Fibroblast of skin of right biceps (primary cell): ENCODE measurements around the gene EGFL8.
A peak's percentile ranks its signal among the peaks of the same experiment; 100 is the strongest.

ENCODE experiments used
- DNase-seq: peaks from one replicate; pipeline ENCODE4 v3.0.0-alpha.2; 2013

Gene EGFL8

DNA sequence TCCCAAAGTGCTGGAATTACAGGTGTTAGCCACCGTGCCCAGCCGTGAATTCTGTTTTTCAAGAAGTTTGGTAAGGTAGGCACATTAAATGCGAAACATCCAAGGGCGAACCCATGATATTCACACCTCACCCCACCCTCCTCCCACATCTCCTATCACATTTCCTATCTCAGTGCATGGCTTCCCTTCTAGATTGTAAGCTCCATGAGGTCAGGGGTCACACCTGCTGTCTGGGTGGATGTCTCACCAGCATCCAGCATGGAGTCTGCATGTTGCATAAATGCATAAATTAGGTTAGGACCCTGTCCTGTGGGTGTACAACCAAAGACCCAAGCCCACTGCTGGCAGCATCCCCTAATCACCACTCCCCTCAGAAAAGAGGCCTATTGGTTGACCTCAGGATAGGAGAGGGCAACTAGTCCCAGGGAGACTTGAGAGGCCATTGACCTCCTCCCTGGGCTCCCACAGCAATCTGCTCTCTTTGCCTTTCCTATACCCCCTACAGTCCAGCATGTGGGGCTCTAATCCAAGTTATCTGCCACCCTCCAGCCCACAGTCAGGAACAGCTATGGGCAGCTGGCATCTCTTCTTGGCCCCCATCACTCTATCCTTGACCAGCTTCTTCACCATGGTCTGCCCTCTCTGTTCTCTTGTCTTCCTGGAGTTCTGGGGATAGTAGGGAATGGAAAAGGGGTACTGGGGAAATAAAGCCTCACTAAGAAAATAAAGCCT, 16.8 kb upstream of the EGFL8 start:
- DNase-seq: no peak

DNA sequence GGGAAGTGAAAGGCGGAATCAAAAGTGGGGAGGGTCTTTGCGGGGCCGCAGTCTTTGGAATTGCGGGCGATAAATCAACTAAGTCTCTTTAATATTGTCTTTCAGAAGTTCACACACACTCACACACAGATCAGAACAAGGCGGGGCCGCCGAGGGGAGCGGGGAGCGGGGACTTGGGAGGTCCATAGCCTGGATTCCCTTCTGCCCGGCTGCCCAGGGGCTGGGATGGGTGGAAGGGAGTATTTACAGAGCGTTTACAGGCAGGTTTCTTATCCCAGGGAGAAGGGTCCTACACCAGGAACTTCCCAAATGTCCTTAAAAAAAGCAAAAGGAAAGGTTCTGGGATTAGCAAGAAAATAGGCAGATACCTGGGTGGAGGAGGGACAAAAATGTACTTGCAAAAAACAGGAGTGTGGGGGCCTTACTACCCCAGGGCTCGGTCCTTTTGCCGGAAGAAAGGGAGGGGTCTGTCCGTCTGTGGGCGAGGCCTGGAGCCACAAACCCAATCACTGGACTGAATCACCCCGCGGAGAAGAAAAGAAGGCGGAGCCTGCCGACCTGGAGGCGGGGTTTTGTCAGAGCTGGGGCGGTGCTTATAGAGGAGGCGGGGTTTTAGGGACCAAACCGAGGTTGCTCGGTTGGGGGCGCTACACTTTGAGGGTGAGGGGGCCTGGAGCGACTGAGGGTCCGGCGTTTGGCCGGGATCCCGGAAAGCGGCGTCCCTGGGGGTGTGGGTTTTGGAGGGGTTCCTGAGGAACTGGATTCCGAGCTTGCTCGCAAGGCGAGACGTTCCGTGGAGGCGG, 15.9 kb upstream of the EGFL8 start:
- DNase-seq: peak; percentile 40

DNA sequence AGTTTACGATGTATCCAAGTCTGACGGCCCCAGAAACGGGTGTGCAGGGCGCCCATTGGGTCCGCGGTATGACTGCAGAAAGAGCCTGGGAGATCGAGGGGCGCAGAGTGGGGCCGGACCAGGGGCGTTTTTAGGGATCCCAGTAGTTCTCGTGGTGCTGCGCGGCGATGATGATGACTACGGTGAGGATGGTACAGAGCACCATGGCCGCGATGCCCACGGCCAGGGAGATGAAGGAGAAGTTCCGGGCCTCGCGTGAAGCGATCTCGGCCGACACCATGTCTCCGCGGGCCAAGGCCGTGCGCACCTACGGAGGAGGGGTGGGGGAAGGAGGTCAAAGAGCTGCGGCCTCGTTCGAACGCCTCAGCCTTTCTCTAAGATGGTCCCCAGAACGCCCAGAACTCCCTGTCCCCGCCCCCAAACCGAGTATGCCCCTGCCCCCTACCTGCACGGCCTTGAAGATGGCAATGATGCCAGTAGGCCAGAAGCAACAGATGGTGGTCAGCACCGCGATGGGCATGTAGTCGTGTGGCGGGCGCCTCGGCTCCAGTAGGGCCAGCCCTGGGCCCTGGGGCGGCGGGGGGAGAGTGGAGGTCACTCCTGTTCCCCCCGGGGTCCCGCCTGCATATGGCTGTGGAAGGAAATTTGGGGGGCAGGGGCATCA, 15.2 kb upstream of the EGFL8 start:
- DNase-seq: no peak

DNA sequence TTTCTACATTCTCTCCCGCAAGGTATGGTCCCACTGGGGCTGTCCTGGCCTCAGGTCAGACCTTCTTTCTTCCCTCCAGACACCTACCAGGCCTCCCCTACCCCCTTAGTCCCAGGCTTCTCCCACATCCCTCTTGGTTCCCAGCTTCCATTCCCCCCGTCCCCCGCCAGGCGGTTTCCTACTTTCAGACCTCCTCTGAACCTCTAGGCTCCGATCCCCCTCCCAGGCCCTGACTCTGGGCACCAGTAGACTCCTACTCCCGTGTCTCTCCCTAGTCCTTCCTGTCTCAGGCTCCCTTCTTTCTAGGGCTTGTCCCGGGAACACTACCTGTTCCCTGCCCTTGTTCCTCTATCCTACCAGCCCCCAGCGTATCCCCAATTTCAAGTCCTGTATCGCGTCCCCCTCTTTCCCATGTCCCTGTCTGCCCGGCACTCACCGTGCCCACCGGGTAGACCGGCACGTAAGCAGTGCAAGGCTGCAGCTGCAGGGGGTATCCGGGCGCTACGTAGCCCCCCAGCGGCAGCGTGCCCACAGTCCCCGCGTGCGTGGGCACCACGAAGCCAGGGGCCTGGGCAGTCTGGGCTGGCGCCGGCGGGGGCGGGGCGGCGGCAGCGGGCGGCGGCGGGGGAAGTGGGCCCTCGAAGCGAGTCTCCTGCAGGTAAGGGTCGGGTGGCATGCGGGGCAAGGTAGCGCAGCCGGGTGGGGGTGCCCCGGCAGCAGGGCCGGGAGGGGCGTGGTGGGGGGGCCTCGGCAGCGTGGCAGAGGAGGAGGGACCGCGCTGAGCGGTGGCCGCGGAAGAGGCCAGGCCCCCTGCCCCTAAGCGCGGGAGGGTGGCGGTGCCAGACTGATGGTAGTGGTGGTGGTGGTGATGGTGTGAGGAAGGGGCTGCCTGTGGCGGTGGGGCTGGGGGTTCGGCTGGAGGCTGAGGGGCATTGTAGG, 14.2 kb upstream of the EGFL8 start:
- no peak for DNase-seq

DNA sequence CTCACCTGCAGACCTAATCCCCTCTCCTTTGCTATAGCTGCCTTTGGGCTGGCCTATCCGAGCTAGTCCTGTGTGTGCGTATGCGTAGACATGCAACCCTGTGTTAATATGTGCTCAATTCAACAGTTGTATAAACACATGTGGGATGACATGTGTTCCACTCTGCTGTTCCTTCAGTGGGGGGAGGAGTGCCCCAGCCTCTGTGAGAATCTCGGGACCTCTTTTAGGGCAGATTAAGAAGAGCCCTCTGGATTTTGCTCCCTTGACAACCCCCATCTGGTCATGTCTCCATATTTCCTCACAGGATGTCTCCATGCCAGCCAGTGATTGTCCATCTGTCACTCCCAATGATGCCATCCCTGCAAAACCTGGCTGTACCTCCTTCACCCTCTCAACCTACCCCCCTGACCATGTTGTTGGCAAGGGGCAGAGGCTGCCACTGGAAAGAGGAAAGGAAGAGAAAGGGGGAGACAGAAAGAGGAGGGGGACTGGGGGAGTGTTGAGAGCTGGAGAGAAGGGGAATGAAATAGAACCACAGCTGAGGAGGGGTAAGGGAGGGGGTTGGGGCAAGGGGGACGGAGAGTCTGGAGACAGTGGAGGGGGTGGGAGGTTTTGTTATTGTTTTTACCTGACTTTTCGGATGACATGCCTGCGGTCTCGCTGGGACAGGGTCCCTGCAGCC, 13.1 kb upstream of the EGFL8 start:
- no peak for DNase-seq

DNA sequence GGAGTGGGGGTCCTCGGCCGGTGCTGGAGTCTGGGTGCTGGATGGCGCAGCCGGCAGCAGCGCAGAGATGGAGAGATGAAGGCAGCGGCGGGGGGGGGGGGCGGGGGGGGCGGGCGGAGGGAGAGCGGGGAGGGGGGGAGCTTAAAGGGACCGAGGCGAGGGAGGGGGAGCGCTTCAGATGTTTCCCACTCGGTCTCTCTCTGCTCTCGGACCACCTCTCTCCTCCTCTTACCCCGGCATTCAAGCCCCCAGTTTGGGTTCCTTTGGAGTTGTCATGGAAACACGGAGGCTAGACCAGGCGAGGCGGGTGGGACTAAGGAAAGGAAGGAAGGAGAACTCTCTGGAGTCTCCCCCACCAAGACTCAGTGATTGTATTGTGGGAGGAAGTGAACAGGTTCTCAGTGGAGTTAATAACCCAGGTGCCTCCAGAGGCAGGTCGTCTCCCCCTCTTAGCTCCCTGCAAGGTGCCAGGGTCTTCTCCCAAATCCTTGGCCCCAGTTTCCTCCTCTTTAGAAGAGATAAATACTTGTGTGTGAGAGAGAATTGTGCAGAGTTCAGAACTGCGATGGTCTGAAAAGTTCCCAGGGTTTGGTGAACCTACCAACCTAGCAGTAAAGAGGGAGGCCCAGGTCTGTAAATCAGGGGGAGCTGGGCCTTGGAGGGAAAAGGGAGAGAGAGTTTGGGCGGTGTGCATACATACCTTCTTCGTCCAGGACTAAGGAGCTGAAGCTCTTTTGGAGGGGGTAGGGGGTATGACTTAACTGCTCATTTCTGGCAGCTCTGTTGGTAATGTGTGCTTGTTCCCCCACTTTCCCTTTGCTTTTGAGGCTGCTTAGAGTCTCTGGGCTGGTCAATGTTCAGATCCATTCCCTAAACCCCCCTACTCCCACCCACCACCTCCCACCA, 12.3 kb upstream of the EGFL8 start, which contains the start of gene PRRT1:
TSS of gene PRRT1 (minus strand) at position 77 of the 906 bp plus-strand sequence. CDS start 112 bp downstream, outside the sequence.
- peak; percentile 26 for DNase-seq

DNA sequence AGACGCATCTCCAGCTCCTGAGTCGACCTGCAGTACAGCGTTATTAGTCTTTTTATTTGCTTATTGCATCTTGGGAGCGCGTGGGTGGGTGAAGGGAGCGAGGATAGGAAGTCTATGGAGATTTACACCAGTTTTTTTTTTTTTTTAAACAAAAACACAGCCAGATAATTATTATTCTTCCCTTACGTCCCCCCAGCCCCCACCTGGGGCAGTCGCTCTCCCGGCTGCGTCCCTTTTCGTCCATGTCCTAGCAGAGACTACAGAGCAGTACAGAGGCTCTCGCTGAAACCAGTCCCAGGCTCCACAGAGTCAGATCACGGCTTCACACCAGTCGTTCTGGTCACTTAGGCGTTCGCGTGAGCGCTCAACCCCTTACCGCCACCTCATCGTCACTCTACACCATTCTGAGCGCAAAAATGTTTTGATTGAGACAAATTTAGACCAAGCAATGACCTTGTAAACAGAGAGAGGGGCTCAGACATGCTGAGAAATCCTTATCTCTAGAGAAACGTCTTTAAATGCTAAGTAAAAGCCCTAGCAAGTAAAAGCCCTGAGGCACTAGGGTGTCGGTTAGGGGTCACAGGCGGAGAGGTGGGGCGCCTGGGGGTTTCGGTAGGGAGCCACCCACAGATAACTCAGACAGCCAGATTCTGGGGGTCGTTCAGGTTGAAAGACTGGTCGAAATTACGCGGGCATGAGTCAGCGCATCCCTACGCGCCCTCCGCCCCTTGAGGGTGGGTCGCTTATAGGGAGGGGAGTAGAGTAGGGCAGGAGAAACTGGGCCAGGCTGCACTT, 11.4 kb upstream of the EGFL8 start:
- peak; percentile 54 for DNase-seq

DNA sequence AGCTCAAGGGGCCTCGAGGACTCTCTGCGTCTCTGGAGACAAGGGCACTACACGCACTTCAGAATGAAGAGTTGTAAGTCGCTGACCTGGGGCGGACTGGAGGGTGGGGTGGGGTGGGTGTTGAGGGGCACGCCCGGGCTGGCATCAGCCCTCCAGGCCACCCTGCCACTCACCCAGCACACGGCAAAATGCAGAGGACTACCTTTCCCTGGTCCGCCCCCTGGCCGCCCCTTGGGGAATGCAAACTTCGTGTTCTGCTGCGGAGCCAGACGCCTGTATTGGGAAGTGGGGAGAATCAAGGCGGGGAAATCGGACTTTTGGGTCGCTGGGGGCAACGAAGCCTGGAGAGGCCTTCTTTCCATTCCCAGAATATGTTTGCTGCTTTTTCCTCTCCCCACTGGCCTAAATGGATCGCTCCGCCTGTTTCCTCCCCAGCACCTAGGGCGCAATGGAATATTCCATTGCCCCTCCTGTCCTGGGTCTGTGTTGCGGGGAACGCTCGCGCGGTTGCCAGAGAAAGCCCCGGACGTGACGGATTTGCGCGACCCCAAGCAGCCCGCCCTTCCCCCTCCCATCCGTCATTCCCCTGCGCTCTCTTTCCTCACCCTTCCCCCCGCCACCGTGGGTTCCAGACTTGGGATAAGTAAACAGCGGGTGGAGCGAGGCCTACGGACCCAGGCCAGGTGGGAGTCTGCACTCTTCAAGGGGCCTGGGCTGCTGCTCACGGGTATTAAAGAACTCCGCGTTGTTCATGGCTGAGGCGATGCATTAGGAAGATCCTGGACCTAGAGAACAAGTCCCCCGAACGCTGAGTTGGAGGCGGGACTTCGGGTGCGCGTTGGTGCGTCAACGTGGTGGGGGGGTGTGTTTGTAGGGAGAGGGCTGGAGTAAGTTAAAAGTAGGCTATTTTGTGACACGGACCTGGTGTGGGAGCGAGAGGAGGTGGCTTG, 10.6 kb upstream of the EGFL8 start, which contains the start of gene PPT2:
TSS of gene PPT2 (plus strand) at position 578 of the 950 bp plus-strand sequence. CDS start 454 bp downstream, outside the sequence.
- peak; percentile 96 for DNase-seq

DNA sequence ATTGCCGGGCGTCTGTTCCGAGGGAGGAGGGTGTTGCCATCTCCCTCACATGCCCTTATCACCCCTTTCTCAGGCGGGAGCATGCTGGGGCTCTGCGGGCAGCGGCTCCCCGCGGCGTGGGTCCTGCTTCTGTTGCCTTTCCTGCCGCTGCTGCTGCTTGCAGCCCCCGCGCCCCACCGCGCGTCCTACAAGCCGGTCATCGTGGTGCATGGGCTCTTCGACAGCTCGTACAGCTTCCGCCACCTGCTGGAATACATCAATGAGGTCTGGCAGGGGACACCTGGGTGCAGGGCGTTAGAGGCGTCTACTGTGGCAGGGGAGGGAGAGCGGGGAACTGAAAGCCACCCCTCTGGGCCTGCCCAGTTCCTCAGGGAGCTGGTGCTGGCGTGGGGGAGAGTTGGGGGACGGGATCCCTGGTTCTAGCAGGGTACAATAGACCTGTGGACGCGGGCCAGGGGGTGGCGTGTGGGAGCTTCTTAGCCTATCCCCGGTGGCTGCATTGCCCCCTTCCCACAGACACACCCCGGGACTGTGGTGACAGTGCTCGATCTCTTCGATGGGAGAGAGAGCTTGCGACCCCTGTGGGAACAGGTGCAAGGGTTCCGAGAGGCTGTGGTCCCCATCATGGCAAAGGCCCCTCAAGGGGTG, 9.8 kb upstream of the EGFL8 start:
- peak; percentile 69 for DNase-seq

DNA sequence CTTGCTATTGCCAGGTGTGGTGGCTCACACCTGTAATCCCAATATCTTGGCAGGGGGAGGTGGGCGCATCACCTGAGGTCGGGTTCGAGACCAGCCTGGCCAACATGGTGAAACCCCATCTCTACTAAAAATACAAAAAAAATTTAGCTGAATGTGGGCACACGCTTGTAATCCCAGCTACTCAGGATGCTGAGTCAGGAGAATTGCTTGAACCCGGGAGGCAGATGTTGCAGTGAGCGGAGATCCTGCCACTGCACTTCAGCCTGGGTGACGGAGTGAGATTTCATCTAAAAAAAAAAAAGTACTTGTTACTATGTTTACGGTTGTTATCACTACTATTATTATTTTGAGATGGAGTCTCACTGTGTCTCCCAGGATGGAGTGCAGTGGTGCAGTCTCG, 7.5 kb upstream of the EGFL8 start:
- no peak for DNase-seq

DNA sequence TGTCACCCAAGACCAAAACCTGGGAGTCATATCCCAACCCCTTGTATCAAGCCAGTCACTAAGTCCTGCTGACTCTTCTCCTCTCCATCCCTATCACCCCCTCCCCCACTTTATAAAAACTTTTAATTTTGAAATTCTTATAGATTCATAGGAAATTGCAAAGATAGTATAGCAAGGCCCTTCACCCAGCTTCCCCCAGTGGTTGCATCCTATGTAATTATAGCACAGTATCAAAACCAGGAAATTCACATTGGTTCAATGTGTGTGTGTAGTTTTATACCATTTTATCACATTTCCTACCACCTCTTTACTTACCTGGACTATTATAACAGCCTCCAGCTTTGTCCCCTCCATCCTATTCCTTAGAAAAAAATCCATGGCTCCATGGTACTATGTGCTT, 6.3 kb upstream of the EGFL8 start:
- no peak for DNase-seq

DNA sequence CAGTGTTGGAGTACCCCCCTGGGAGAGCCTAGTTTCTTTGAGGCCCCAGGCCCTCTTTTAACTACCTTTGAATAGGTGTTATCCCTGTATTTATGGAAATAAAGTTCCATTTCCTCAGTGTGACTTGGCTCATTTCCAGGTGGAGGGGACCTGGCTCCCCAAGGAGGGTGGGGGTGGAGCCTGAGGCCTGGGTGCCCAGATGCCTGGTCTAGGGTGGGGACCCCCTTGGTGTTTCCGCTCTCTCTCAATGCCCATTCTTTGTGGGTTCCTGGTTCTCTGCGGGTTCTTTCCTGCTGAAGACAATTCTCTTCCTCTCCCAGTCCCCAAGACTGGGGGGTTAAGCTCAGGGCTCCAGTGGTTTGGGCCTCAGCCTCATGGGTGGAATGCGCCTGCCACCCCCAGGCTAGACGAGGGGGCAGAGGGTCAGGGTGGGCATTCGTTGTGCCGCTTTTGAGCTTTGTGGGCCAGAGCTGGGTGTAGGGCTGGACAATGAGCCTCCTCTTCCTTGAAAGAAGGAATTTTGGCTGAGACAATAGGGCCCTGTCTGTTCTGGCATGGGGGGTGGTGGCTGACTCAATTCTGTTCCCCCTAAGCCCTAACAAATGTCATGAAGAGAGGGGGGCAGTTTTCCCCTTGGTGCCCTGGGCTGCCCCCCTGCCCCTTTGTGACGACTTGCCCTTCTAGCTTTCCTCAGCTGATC, 686 bp upstream of the EGFL8 start:
- no peak for DNase-seq

DNA sequence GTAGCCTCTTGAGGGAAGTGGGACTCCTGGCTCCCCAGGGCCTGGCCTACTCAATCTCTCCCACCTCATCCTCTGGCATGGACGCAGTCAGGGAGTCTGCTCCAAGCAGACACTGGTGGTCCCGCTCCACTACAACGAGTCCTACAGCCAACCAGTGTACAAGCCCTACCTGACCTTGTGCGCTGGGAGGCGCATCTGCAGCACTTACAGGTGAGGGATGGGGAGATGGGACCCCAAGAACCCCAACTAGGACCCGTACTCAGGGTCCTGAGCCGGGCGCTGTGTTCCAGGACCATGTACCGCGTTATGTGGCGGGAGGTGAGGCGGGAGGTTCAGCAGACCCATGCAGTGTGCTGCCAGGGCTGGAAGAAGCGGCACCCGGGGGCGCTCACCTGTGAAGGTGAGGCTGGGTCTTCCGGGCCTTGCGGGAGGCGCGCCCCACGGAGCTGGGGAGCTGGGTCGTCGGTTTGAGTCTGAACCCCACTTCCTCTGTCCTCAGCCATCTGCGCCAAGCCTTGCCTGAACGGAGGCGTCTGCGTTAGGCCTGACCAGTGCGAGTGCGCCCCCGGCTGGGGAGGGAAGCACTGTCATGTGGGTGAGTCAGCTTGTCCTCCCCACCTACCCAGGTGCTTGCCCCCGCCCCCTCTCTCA, 2.1 kb downstream of the EGFL8 start:
- no peak for DNase-seq

DNA sequence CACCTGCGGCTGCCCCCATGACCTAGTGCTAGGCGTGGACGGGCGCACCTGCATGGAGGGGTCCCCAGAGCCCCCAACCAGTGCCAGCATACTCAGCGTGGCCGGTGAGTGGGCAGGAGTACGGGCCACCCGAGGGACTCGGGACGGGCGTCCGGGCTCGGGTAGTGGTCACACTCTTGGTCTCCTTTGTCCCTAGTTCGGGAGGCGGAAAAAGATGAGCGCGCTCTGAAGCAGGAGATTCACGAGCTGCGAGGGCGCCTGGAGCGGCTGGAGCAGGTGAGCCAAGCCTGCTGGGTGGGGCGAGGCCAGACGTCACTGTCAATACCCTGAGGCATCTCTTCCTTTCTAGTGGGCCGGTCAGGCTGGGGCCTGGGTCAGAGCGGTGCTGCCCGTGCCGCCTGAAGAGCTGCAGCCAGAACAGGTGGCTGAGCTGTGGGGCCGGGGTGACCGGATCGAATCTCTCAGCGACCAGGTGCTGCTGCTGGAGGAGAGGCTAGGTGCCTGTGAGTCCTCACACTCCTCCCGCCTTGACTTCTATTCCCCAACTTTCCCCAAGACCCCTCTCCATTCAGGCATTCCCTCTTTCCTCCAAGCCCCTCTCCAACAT, 2.9 kb downstream of the EGFL8 start:
- no peak for DNase-seq

DNA sequence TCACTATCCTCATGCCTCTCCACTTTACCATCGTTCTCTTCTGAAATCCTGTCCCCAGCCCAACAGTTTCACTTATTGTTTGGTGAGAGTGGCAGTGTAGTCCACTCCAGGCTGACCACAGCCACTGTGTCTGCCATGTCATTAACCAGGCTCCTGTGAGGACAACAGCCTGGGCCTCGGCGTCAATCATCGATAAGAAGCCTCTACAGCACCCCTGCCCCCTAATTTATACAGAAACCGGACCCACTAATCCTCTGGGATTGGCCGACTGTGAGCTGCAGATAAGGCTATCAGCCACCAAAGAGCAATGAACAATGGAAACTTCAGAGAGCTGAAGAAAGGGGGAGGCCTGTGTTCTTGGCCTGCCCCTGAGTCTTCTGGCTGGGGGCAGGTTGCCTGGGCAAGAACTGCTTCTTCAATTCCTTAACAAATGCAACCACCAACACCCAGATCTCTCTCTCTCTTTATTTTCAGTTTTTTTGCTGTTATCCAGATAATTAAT, 3.4 kb downstream of the EGFL8 start:
- no peak for DNase-seq

DNA sequence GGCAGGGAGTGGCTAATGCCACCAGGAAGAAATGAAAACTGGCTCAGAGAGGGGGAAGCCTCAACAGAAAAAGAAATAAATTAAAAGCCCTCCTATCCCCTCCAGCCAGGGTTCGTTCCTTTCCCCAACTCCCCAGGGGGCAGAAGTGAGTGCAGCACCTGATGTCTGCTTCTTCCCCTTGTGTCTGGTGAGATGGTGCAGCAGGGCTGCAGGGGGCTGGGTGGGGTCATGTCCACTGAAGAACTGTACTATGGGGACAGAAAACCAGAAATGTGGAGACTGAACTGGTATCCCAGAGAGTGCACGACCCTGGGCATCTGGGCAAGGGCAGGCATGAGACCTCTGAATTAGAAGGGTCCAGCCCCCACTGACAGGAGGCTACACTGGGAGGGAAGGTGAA, 4.0 kb downstream of the EGFL8 start:
- no peak for DNase-seq
